HG02678 (cell line): ENCODE measurements around the gene PSMG3.

Experiments
- ATAC-seq: cut with Tn5 transposase; IDR thresholded peaks from one replicate; pipeline ENCODE4 v1.9.1; 2021; ENCODE audit warnings: mild to moderate bottlenecking, moderate library complexity; ENCODE audit not compliant: unreplicated experiment

The PSMG3 gene

GRCh38 chr7:1546909-1547776, 22.7 kb downstream of the PSMG3 start:
- ATAC-seq = no peak

GRCh38 chr7:1546274-1546908, 23.4 kb downstream of the PSMG3 start:
- no peak for ATAC-seq

- ATAC-seq = no peak
These were observed 24.2 kb downstream of the PSMG3 start for GRCh38 chr7:1545417-1546246.

GRCh38 chr7:1544896-1545416, 24.9 kb downstream of the PSMG3 start:
- no peak for ATAC-seq

- ATAC-seq = no peak
These were observed 25.5 kb downstream of the PSMG3 start for GRCh38 chr7:1544178-1544895.

GRCh38 chr7:1543826-1544177, 26.0 kb downstream of the PSMG3 start:
- no peak for ATAC-seq

- ATAC-seq = no peak
These were observed 26.7 kb downstream of the PSMG3 start for GRCh38 chr7:1542841-1543747.

- ATAC-seq = no peak
These were observed 27.5 kb downstream of the PSMG3 start for GRCh38 chr7:1542329-1542728.

- no peak for ATAC-seq
These were observed 28.2 kb downstream of the PSMG3 start for GRCh38 chr7:1541431-1542162.

GRCh38 chr7:1540776-1541271, 29.0 kb downstream of the PSMG3 start:
- ATAC-seq = no peak

GRCh38 chr7:1539882-1540775, 29.7 kb downstream of the PSMG3 start:
- no peak for ATAC-seq

- ATAC-seq = no peak
These were observed 30.5 kb downstream of the PSMG3 start for GRCh38 chr7:1539181-1539881.

GRCh38 chr7:1538544-1539180, 31.2 kb downstream of the PSMG3 start:
- ATAC-seq = no peak

- ATAC-seq = no peak
These were observed 32.1 kb downstream of the PSMG3 start for GRCh38 chr7:1537535-1538412.

GRCh38 chr7:1536743-1537534, 32.9 kb downstream of the PSMG3 start:
- ATAC-seq = no peak
